PFSK-1 (cell line): ENCODE measurements around the gene USP24.

ENCODE experiments used
- FOXP2 ChIP-seq: optimal IDR thresholded peaks from 2 replicates; pipeline ENCODE3; 2011; ENCODE audit warnings: borderline replicate concordance, control low read depth, inconsistent platforms; ENCODE audit not compliant: insufficient read depth; ENCODE audit errors: extremely low read length, extremely low read depth
- POLR2AphosphoS5 ChIP-seq: IDR thresholded peaks from 2 replicates; pipeline ENCODE4 v1.6.1; 2012; ENCODE audit warnings: low read depth, mild to moderate bottlenecking, control low read depth, low read length, moderate library complexity
- SIN3A ChIP-seq: IDR thresholded peaks from 2 replicates; pipeline ENCODE4 v1.6.1; 2012; ENCODE audit warnings: mild to moderate bottlenecking, low read length, moderate library complexity, borderline replicate concordance; ENCODE audit not compliant: insufficient read depth
- TAF1 ChIP-seq: IDR thresholded peaks from 2 replicates; pipeline ENCODE4 v1.6.1; 2012; ENCODE audit warnings: low read length, control low read depth, borderline replicate concordance; ENCODE audit not compliant: insufficient read depth
- TF ChIP-seq, protein P1 (sequence below), 2 experiments: IDR thresholded peaks; 2 replicates each; pipeline versions ENCODE4 v1.6.1 to v1.8.0; 2011 to 2012; ENCODE audit warnings: low read depth in 2 of 2, low read length in 2 of 2, control low read depth in 1 of 2, inconsistent platforms in 1 of 2, mild to moderate bottlenecking in 1 of 2, moderate library complexity in 1 of 2; ENCODE audit not compliant: insufficient read depth in 1 of 2

The USP24 gene

DNA sequence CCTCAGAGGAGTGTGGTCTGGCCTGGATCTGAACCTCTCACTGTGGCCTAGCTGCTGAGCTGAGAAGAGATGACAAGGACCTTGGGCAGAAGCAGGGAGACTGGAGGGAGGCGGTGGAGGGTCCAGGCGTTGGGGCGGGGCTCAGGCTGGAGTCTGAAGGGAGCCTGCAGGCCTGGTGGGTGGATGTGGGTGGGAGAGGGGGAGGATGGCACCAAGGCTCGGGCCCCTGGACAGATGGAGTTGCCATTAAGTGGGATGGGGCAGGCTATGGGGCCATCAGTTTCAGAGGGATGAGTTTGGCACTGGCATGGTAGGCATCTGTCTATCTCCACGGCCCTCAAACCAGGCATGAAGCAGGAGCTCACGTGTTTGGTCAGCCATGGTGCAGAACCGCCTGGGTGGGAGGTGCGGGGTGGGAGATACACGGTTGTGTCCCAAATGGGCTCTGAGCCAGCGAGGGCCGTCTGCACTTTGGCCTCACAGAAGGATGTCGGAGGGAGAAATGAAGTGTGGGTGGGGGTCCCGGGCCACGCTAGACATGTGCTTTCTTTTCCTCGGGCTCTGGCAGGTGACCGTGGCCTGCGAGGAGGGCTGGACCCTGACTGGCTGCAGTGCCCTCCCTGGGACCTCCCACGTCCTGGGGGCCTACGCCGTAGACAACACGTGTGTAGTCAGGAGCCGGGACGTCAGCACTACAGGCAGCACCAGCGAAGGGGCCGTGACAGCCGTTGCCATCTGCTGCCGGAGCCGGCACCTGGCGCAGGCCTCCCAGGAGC, 152.2 kb downstream of the USP24 start:
- TF ChIP-seq FOXP2 (no peak), TAF1 (no peak), POLR2AphosphoS5 (no peak), SIN3A (no peak)
- TF ChIP-seq, protein P1, sequence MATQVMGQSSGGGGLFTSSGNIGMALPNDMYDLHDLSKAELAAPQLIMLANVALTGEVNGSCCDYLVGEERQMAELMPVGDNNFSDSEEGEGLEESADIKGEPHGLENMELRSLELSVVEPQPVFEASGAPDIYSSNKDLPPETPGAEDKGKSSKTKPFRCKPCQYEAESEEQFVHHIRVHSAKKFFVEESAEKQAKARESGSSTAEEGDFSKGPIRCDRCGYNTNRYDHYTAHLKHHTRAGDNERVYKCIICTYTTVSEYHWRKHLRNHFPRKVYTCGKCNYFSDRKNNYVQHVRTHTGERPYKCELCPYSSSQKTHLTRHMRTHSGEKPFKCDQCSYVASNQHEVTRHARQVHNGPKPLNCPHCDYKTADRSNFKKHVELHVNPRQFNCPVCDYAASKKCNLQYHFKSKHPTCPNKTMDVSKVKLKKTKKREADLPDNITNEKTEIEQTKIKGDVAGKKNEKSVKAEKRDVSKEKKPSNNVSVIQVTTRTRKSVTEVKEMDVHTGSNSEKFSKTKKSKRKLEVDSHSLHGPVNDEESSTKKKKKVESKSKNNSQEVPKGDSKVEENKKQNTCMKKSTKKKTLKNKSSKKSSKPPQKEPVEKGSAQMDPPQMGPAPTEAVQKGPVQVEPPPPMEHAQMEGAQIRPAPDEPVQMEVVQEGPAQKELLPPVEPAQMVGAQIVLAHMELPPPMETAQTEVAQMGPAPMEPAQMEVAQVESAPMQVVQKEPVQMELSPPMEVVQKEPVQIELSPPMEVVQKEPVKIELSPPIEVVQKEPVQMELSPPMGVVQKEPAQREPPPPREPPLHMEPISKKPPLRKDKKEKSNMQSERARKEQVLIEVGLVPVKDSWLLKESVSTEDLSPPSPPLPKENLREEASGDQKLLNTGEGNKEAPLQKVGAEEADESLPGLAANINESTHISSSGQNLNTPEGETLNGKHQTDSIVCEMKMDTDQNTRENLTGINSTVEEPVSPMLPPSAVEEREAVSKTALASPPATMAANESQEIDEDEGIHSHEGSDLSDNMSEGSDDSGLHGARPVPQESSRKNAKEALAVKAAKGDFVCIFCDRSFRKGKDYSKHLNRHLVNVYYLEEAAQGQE (IDR thresholded peaks at IDR 0.05; ENCODE audit: insufficient read depth in 1 of 2, low read depth in 2 of 2, low read length in 2 of 2), result no peak

- TF ChIP-seq TAF1 (no peak), SIN3A (no peak)
- TF ChIP-seq, protein P1 (IDR thresholded peaks at IDR 0.05; ENCODE audit: insufficient read depth in 1 of 2, low read depth in 2 of 2, low read length in 2 of 2), result no peak
These were observed 153.3 kb downstream of the USP24 start for GRCh38 chr1:55061706-55062321.

- TF ChIP-seq TAF1, result no peak
- TF ChIP-seq, protein P1 (IDR thresholded peaks at IDR 0.05; ENCODE audit: insufficient read depth in 1 of 2, low read depth in 2 of 2, low read length in 2 of 2), result no peak
- no peak for TF ChIP-seq FOXP2
- TF ChIP-seq POLR2AphosphoS5, result no peak
- no peak for TF ChIP-seq SIN3A
These were observed 154.0 kb downstream of the USP24 start for GRCh38 chr1:55061000-55061705.

- TF ChIP-seq TAF1 (no peak), SIN3A (no peak), FOXP2 (no peak), POLR2AphosphoS5 (no peak)
- TF ChIP-seq, protein P1 (IDR thresholded peaks at IDR 0.05; ENCODE audit: insufficient read depth in 1 of 2, low read depth in 2 of 2, low read length in 2 of 2), result no peak
These were observed 154.8 kb downstream of the USP24 start for GRCh38 chr1:55060133-55060999.
